ENCODE data around the gene MARK3.

MARK3 gene

DNA sequence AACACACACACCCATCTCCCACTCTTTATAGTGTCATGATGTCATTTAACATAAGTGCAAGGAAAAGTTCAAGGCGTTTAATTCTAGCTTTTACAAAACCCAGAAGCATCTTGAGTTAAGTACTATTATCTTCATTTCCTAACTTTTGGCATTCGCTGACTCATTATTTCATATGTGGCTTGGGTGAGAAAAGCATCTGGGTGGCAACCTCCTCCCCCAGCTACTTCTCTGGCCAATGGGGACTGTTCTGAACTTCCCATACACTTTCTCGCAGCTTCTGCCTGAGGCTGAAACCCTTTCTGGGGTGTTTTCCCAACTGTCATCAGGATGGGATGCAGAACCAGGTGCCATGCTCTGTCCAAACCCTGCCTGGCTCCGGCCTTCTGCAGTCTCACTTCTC lies 2.8 kb upstream of the MARK3 start:
- Histone ChIP-seq H3K9me3 (ENCODE audit: control insufficient read depth, low read length) (no peaks in the 10 kb centered on the region), H3K4me1 (ENCODE audit: control insufficient read depth, insufficient read depth, low read length) (no peaks in the 10 kb centered on the region), H3K27me3 (ENCODE audit: control insufficient read depth, insufficient read depth, low read length, poor library complexity, severe bottlenecking) (peaks cover 10% of the 10 kb centered on the region)

DNA sequence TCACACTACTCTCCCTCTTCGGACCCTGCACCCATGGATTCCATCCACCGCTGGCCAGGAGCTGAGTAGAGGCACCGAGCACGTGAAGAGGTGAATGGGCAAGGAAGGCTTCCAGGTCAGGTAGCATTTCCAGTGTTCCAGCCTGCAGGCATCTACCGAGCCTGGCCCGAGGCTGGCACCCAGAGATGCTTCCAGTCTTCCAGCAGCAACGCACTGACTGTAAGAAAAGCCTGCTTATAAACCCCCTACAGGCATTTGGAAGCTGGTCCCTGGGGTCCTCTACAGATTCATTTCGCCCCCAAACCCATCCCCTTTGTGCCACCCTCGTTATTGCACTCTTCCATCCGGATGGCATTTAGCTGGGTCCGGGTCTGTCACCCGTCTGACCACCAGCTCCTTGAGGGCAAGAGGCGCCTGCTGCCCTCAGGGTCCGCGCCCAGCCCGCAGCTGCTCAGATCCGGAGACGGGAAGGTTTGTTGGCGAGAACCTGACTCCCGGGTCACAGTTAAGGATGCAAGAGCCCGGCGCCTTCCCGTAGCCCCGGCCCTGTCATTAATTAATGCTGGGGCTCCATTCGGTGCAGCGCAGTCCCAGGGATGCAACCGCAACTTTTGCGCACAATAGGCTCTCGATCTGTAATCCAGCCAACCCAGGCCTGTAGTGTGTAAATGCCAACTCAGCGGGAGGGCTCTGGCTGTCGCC lies 614 bp upstream of the MARK3 start:
- Histone ChIP-seq H3K27me3 (ENCODE audit: control insufficient read depth, insufficient read depth, low read length, poor library complexity, severe bottlenecking) (peaks cover 10% of the 10 kb centered on the region), H3K9me3 (ENCODE audit: control insufficient read depth, low read length) (no peaks in the 10 kb centered on the region), H3K4me1 (ENCODE audit: control insufficient read depth, insufficient read depth, low read length) (no peaks in the 10 kb centered on the region), H3K36me3 (ENCODE audit: control insufficient read depth, insufficient read depth, low read length) (no peaks in the 10 kb centered on the region), H3K27ac (ENCODE audit: insufficient read depth, low read depth, low read length, poor library complexity, severe bottlenecking) (peak overlapping the region; percentile 77), H3K4me3 (ENCODE audit: insufficient read depth, low read depth, low read length) (peak overlapping the region; percentile 70)
- 14 to 15% methylated on average over 31 of the region's 31 CpGs for WGBS, 2 experiments

More for the DNA sequence above, 2.8 kb upstream of the MARK3 start:
- no peaks in the 10 kb centered on the region for H3K36me3 ChIP-seq (ENCODE audit: control insufficient read depth, insufficient read depth, low read length)
- no peak overlapping the region for H3K4me3 ChIP-seq (ENCODE audit: insufficient read depth, low read depth, low read length)
- 85 to 93% methylated on average over 4 of the region's 4 CpGs for WGBS, 2 experiments
- no peak overlapping the region for H3K27ac ChIP-seq (ENCODE audit: insufficient read depth, low read depth, low read length, poor library complexity, severe bottlenecking)

DNA sequence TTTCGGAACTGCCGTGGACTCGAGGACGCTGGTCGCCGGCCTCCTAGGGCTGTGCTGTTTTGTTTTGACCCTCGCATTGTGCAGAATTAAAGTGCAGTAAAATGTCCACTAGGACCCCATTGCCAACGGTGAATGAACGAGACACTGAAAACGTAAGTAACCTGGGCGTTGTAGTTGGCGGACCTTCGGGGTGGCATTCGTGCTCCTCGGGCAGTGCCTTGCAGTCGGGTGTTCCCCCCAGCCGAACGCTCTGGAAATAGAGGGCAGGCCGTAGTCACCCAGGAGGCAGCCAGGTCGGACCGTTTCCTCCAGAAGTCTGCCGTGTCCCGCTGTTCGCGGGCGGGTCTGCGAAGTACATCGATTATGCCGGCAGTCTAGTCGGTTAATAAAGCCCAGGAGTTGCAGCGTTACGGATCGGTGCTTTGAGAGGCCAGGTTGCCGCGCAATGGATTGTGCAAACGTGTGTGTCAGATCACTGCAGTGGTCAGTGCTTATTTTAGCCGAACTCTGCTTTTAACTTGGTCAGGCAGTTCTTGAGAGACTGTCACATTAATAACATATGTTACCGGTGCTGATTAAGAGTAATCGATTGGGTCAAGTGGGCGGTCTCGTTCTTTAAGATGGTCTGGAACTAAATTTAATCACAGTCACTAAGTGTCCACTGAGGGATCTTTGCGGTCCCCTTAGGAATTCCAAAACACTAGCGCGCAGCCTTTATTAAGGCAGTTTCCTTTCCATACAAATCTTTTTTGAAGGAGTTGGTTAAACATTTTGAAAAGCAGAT lies 906 bp downstream of the MARK3 start:
- Histone ChIP-seq H3K4me1 (ENCODE audit: control insufficient read depth, insufficient read depth, low read length) (no peaks in the 10 kb centered on the region), H3K27ac (ENCODE audit: insufficient read depth, low read depth, low read length, poor library complexity, severe bottlenecking) (peak overlapping the region; percentile 9)
- 1 to 2% methylated on average over 44 of the region's 44 CpGs for WGBS, 2 experiments

DNA sequence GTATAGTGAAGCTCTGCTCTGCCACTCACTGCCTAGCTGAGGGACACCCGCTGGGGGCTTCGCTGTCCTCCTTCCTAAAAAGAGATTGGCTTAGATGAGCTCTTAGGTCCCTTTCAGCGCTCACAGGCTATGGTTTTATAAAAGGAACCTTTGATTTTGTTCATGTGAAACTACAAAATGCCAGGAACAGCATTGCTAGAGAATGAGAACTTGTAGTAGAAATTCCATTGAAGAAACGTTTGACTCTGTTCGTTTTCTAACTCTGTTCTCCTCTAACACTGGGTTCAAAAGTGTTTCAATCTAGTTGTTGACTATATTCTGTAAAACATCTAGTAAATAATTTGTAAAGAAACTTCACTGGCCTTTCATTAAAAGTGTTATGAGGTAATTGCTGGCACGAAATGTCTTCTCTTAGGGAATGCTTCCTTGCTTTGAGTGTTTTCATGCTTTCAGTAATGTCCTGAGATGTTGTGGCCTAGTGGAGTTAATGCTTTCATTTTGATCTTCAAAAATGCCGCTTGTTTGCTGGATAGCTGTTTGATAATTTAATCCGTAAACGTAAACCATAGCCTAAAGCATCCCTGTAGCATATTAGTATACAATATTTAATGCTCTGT lies 1.6 kb downstream of the MARK3 start:
- no peaks in the 10 kb centered on the region for H3K4me1 ChIP-seq (ENCODE audit: control insufficient read depth, insufficient read depth, low read length)
- WGBS, 2 experiments, result 38 to 44% methylated on average over 8 to 9 of the region's 9 CpGs
- no peak overlapping the region for H3K27ac ChIP-seq (ENCODE audit: insufficient read depth, low read depth, low read length, poor library complexity, severe bottlenecking)
- peaks cover 5% of the 10 kb centered on the region for H3K27me3 ChIP-seq (ENCODE audit: control insufficient read depth, insufficient read depth, low read length, poor library complexity, severe bottlenecking)
- peak overlapping the region; percentile 70 for H3K4me3 ChIP-seq (ENCODE audit: insufficient read depth, low read depth, low read length)
- H3K36me3 ChIP-seq (ENCODE audit: control insufficient read depth, insufficient read depth, low read length), result no peaks in the 10 kb centered on the region
- no peaks in the 10 kb centered on the region for H3K9me3 ChIP-seq (ENCODE audit: control insufficient read depth, low read length)

More for the DNA sequence above, 906 bp downstream of the MARK3 start:
- no peaks in the 10 kb centered on the region for H3K9me3 ChIP-seq (ENCODE audit: control insufficient read depth, low read length)
- peak overlapping the region; percentile 70 for H3K4me3 ChIP-seq (ENCODE audit: insufficient read depth, low read depth, low read length)
- peaks cover 7% of the 10 kb centered on the region for H3K27me3 ChIP-seq (ENCODE audit: control insufficient read depth, insufficient read depth, low read length, poor library complexity, severe bottlenecking)
- no peaks in the 10 kb centered on the region for H3K36me3 ChIP-seq (ENCODE audit: control insufficient read depth, insufficient read depth, low read length)

DNA sequence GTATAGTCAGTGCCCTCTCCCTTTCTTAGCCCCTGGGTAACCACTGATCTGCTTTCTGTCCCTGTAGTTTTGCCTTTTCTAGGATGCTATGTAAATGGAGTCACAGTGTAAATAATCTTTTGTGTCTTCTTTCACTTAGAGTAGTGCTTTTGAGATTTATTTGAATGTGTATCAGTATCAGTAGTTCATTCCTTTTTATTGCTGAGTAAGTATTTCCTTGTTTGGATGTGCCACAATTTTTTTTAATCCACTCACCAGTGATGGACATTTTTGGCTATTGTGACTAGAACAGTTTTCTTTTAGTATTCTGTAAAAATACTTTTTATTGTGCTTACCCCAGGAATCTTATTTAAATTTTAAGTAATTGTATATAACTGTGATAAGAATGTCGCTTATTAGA lies 3.4 kb downstream of the MARK3 start:
- Histone ChIP-seq H3K27ac (ENCODE audit: insufficient read depth, low read depth, low read length, poor library complexity, severe bottlenecking) (no peak overlapping the region), H3K9me3 (ENCODE audit: control insufficient read depth, low read length) (no peaks in the 10 kb centered on the region), H3K4me1 (ENCODE audit: control insufficient read depth, insufficient read depth, low read length) (no peaks in the 10 kb centered on the region), H3K4me3 (ENCODE audit: insufficient read depth, low read depth, low read length) (no peak overlapping the region), H3K27me3 (ENCODE audit: control insufficient read depth, insufficient read depth, low read length, poor library complexity, severe bottlenecking) (peaks cover 5% of the 10 kb centered on the region), H3K36me3 (ENCODE audit: control insufficient read depth, insufficient read depth, low read length) (no peaks in the 10 kb centered on the region)
- 92 to 94% methylated on average over 1 of the region's 1 CpG for WGBS, 2 experiments

DNA sequence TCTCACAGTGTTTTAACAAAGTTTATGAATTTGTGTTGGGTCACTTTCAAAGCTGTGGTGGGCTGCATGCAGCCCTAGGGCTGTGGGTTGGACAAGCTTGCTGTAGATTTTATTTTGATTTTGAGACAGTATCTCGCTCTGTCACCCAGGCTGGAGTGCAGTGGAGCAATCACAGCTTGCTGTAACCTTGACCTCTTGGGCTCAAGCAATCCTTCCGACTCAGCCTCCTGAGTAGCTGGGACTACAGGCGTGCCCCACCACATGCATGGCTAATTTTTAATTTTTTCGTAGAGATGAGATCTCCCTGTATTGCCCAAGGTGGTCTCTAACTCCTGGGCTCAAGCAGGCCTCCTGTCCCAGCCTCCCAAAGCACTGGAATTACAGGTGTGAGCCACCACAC lies 5.4 kb downstream of the MARK3 start:
- WGBS, 2 experiments, result 84 to 91% methylated on average over 4 of the region's 4 CpGs
- Histone ChIP-seq H3K27ac (ENCODE audit: insufficient read depth, low read depth, low read length, poor library complexity, severe bottlenecking) (no peak overlapping the region), H3K4me1 (ENCODE audit: control insufficient read depth, insufficient read depth, low read length) (peaks cover 3% of the 10 kb centered on the region), H3K27me3 (ENCODE audit: control insufficient read depth, insufficient read depth, low read length, poor library complexity, severe bottlenecking) (no peaks in the 10 kb centered on the region), H3K4me3 (ENCODE audit: insufficient read depth, low read depth, low read length) (no peak overlapping the region), H3K36me3 (ENCODE audit: control insufficient read depth, insufficient read depth, low read length) (no peaks in the 10 kb centered on the region), H3K9me3 (ENCODE audit: control insufficient read depth, low read length) (no peaks in the 10 kb centered on the region)

DNA sequence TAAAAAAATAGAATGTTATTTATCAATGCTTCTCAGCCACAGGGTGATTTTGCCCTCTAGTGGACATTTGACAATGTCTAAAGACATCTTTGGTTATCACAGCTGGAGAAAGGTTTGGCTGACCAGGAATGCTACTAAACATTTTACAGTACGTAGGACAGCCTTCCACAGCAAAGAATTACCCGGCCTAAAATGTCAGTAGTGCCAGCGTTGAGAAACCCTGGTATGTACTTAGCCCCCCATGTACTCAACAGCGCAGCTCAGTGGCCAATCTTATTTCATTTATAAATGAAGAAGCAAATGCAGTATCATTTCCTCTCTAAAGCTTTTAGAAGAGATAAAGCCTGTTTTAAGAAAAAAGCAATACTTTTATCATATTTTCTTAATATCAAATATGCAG lies 5.8 kb downstream of the MARK3 start:
- Histone ChIP-seq H3K4me3 (ENCODE audit: insufficient read depth, low read depth, low read length) (no peak overlapping the region), H3K27me3 (ENCODE audit: control insufficient read depth, insufficient read depth, low read length, poor library complexity, severe bottlenecking) (no peaks in the 10 kb centered on the region), H3K9me3 (ENCODE audit: control insufficient read depth, low read length) (no peaks in the 10 kb centered on the region), H3K36me3 (ENCODE audit: control insufficient read depth, insufficient read depth, low read length) (no peaks in the 10 kb centered on the region), H3K4me1 (ENCODE audit: control insufficient read depth, insufficient read depth, low read length) (peaks cover 3% of the 10 kb centered on the region), H3K27ac (ENCODE audit: insufficient read depth, low read depth, low read length, poor library complexity, severe bottlenecking) (no peak overlapping the region)
- 55 to 57% methylated on average over 4 of the region's 4 CpGs for WGBS, 2 experiments

DNA sequence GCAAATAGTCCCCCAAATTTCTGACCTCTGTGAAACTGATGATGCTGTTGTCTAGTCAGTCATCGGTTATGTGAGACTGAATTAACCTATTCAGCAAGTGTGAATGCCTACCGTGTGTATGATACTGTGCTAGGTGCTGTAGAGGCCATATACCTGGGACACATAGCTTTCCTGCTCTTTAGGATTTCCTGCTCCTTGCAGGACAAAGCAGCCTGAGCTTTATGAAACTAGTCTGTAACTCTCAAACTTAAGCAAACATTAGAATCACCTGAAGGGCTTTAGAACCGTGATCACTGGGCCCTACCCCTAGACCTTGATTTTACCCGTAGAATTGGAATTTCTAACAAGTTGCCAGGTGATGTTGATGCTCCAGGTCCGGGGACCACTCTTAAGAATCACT lies 6.9 kb downstream of the MARK3 start:
- no peak overlapping the region for H3K27ac ChIP-seq (ENCODE audit: insufficient read depth, low read depth, low read length, poor library complexity, severe bottlenecking)
- H3K9me3 ChIP-seq (ENCODE audit: control insufficient read depth, low read length), result no peaks in the 10 kb centered on the region
- H3K36me3 ChIP-seq (ENCODE audit: control insufficient read depth, insufficient read depth, low read length), result no peaks in the 10 kb centered on the region
- H3K4me3 ChIP-seq (ENCODE audit: insufficient read depth, low read depth, low read length), result no peak overlapping the region
- WGBS, 2 experiments, result 95 to 97% methylated on average over 5 of the region's 5 CpGs
- H3K27me3 ChIP-seq (ENCODE audit: control insufficient read depth, insufficient read depth, low read length, poor library complexity, severe bottlenecking), result no peaks in the 10 kb centered on the region
- H3K4me1 ChIP-seq (ENCODE audit: control insufficient read depth, insufficient read depth, low read length), result peaks cover 3% of the 10 kb centered on the region

DNA sequence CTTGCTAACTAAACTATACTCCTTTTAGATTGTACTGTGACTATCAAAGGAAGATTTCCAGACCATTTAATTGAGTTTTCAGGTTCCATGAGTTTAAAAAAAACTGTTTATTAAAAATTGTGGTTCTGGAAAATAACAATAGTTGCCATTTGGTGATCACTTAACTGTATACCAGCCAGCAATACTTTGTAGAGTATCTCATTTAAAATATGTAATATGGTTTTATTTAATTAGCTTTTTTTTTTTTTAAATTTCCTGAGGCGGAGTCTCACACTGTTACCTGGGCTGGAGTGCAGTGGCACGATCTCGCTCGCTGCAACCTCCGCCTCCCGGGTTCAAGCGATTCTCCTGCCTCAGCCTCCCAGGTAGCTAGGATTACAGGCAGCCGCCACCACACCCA lies 7.4 kb downstream of the MARK3 start:
- H3K36me3 ChIP-seq (ENCODE audit: control insufficient read depth, insufficient read depth, low read length), result no peaks in the 10 kb centered on the region
- H3K27ac ChIP-seq (ENCODE audit: insufficient read depth, low read depth, low read length, poor library complexity, severe bottlenecking), result no peak overlapping the region
- no peak overlapping the region for H3K4me3 ChIP-seq (ENCODE audit: insufficient read depth, low read depth, low read length)
- WGBS, 2 experiments, result 84 to 94% methylated on average over 8 of the region's 8 CpGs
- H3K4me1 ChIP-seq (ENCODE audit: control insufficient read depth, insufficient read depth, low read length), result peaks cover 3% of the 10 kb centered on the region
- H3K9me3 ChIP-seq (ENCODE audit: control insufficient read depth, low read length), result no peaks in the 10 kb centered on the region
- H3K27me3 ChIP-seq (ENCODE audit: control insufficient read depth, insufficient read depth, low read length, poor library complexity, severe bottlenecking), result no peaks in the 10 kb centered on the region

DNA sequence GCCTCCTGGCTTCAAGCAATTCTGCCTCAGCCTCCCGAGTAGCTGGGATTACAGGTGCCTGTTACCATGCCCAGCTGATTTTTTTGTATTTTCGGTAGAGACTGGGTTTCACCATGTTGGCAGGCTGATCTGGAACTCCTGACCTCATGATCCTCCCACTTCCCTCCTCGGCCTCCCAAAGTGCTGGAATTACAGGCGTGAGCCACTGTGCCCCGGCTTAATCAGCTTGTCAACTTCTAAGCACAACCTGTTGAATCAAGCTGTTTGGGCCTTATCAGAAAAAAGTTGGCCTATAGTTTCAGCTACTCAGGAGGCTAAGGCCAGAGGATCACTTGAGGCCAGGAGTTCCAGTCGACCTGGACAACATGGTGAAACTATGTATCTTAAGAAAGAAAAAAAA lies 7.9 kb downstream of the MARK3 start:
- H3K4me3 ChIP-seq (ENCODE audit: insufficient read depth, low read depth, low read length), result no peak overlapping the region
- H3K27me3 ChIP-seq (ENCODE audit: control insufficient read depth, insufficient read depth, low read length, poor library complexity, severe bottlenecking), result no peaks in the 10 kb centered on the region
- H3K36me3 ChIP-seq (ENCODE audit: control insufficient read depth, insufficient read depth, low read length), result no peaks in the 10 kb centered on the region
- 90 to 92% methylated on average over 6 of the region's 6 CpGs for WGBS, 2 experiments
- no peak overlapping the region for H3K27ac ChIP-seq (ENCODE audit: insufficient read depth, low read depth, low read length, poor library complexity, severe bottlenecking)
- no peaks in the 10 kb centered on the region for H3K9me3 ChIP-seq (ENCODE audit: control insufficient read depth, low read length)
- H3K4me1 ChIP-seq (ENCODE audit: control insufficient read depth, insufficient read depth, low read length), result peaks cover 3% of the 10 kb centered on the region
